WTC11 (cell line): ENCODE measurements around the gene FAM20C.

Experiments used
- ATF6 ChIP-seq: sonication (generic); formaldehyde crosslinking; IDR thresholded peaks from 2 replicates; pipeline ENCODE4 v1.8.1; 2023; ENCODE audit warnings: mild to moderate bottlenecking, missing genetic modification reagents
- JUN ChIP-seq: sonication (generic); formaldehyde crosslinking; IDR thresholded peaks from 2 replicates; pipeline ENCODE4 v1.8.0; 2023; ENCODE audit warnings: mild to moderate bottlenecking, missing genetic modification reagents
- ZNF263 ChIP-seq: sonication (generic); formaldehyde crosslinking; IDR thresholded peaks from 2 replicates; pipeline ENCODE4 v1.8.1; 2022; ENCODE audit warnings: low read depth, mild to moderate bottlenecking, moderate library complexity, missing genetic modification reagents
- ZNF671 ChIP-seq: fragments of 250-450 bp; sonication (Bioruptor Pico); IDR thresholded peaks from 2 replicates; pipeline ENCODE4 v1.8.0; 2021; ENCODE audit warnings: mild to moderate bottlenecking
- TF ChIP-seq, protein P1 (sequence below): fragments of 200-600 bp; IDR thresholded peaks from 2 replicates; pipeline ENCODE4 v1.8.0; 2022; ENCODE audit warnings: antibody characterized with exemption
- TF ChIP-seq, protein P2 (sequence below): fragments of 250-450 bp; sonication (Bioruptor Pico); conservative IDR thresholded peaks from 2 replicates; pipeline ENCODE4 v1.9.0; 2021; ENCODE audit warnings: mild to moderate bottlenecking

DNA sequence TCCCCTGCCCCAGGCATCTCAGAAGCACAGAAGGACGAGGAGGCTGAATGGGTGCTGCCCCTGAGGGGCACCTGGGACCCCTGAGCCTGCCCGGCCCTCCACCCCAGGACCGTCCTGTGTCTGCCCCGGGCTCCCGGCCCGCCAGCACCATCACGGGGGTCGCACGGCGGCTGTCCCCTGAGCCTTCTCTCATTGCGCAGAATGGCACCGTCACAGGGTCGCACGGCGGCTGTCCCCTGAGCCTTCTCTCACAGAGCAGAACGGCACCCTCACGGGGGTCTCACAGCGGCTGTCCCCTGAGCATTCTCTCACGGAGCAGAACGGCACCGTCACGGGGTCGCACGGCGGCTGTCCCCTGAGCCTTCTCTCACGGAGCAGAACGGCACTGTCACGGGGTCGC lies 31.5 kb downstream of the FAM20C start:
- TF ChIP-seq, protein P1, sequence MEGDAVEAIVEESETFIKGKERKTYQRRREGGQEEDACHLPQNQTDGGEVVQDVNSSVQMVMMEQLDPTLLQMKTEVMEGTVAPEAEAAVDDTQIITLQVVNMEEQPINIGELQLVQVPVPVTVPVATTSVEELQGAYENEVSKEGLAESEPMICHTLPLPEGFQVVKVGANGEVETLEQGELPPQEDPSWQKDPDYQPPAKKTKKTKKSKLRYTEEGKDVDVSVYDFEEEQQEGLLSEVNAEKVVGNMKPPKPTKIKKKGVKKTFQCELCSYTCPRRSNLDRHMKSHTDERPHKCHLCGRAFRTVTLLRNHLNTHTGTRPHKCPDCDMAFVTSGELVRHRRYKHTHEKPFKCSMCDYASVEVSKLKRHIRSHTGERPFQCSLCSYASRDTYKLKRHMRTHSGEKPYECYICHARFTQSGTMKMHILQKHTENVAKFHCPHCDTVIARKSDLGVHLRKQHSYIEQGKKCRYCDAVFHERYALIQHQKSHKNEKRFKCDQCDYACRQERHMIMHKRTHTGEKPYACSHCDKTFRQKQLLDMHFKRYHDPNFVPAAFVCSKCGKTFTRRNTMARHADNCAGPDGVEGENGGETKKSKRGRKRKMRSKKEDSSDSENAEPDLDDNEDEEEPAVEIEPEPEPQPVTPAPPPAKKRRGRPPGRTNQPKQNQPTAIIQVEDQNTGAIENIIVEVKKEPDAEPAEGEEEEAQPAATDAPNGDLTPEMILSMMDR = no peak
- TF ChIP-seq JUN (no peak), ZNF263 (CRISPR knock-in tag) (no peak), ZNF671 (CRISPR knock-in tag) (no peak), ATF6 (CRISPR knock-in tag) (no peak)
- TF ChIP-seq, protein P2, sequence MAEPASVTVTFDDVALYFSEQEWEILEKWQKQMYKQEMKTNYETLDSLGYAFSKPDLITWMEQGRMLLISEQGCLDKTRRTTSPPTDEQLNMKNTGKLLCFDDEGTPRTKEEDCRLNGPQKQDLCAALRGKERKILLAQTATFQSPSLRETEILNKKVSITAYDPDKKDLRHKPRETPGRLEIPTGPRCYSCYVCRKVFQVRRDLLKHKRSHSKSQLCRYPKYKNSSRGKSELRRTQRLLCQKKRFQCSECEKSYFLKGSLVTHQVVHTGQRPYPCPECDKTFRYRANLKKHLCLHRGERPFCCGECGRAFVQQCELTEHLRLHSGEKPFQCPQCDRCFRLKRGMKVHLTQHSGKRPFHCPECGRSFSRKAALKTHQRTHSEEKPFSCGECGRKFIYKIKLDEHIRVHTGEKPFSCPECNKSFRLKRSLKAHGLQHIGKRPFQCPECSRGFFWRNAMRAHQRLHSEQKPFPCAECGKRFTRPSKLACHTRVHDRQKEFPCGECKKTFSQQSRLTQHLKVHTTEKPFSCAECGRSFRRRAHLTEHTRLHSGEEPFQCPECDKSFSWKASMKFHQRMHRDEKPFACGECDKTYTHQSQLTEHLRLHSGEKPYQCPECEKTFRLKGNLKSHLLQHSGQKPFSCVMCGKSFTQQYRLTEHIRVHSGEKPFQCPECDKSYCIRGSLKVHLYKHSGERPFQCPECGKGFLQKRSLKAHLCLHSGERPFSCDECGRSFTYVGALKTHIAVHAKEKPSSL = no peak
